Activated naive CD4-positive, alpha-beta T cell (primary cell): ENCODE measurements around the gene ENOX2.

Experiments
- DNase-seq, 4 experiments: peaks; one replicate each; lab custom pipeline; 2025; lab: John Stamatoyannopoulos, UW

ENOX2 gene

DNA sequence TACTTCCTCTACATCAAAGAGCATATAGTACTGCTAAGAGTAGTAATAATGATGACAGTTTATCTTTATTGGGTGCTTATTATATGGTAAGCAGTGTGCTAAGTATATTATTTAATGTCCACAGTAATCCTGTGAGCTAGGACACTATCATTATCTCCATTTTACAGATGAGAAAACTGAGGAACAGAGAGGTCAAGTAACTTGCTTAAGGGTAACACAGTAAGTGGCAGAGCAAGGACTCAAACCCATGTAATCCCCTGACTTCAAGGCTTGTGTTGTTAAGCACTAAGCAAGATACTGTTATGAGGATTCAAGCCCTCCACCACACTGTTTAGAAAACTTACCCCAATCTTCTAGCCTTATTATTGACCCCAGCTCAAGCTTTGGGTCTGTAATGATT, 202.4 kb downstream of the ENOX2 start:
- no peak for DNase-seq

- DNase-seq, result no peak
Measured at GRCh38 chrX:130699618-130700017, 203.4 kb downstream of the ENOX2 start.

DNA sequence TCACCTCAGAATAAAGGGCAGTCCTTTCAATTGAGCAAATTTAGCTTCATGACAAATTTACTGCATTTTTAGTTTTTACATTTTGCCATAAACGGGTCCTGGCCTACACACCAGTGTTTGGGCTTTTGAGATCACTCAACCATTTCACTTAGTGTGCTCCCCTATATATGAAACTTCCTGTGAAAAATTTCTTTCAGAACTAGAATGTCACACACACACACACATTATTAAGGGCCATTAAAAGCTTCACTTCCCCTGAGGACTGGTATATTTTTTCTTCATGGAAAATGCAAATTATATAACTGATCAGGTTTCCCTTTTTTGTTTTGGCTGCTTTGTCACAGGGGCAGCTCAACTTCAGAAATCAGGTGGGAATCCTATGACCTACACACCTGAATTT, 206.5 kb downstream of the ENOX2 start:
- no peak for DNase-seq

- no peak for DNase-seq
Measured at GRCh38 chrX:130695931-130696330, 207.1 kb downstream of the ENOX2 start.

GRCh38 chrX:130694983-130695382, 208.0 kb downstream of the ENOX2 start:
- no peak for DNase-seq

DNA sequence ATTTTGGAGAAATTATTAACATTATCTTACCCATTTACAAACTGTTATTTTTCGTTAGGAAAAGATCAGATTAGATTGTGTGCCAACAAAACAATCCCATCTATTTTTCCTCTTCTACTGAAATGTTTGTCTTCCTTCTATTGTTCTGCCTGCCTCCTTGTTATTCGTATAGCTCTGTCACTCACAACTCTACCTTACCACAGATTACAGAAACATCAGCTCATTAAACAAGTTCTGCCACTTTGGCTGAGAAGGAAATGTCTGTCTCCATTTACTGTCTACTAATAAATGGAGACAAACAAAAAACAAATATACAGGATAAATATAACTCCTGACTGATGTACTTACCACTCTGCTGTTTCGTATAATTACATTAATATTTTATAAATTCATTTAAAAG, 211.4 kb downstream of the ENOX2 start:
- DNase-seq, result no peak

GRCh38 chrX:130688360-130688759, 214.6 kb downstream of the ENOX2 start:
- DNase-seq, result no peak

- DNase-seq, result no peak
Measured at GRCh38 chrX:130682990-130683389, 220.0 kb downstream of the ENOX2 start.

GRCh38 chrX:130680164-130681035, 222.6 kb downstream of the ENOX2 start:
- DNase-seq, result no peak

DNA sequence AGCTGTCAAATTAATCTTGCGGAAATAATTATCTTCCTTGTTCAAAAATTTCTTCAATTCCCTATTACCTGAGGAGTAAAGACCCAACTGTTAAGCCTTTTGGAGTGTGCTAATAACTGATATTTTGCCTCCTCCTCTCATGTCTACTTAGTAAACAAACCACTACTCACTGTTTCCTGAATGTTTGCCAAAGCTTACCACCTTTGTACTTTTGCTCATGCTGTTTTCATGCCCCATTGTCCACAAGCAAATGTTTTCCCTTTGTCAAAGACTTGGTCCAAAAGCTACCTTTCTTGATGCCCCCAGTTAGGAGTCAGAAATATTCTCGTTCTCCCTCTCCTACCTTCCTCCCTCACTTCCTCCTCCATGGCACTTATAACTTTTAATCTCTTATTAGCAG, 226.1 kb downstream of the ENOX2 start:
- no peak for DNase-seq

GRCh38 chrX:130672214-130672613, 230.8 kb downstream of the ENOX2 start:
- DNase-seq, result no peak

GRCh38 chrX:130669233-130669632, 233.8 kb downstream of the ENOX2 start:
- DNase-seq, result no peak

DNA sequence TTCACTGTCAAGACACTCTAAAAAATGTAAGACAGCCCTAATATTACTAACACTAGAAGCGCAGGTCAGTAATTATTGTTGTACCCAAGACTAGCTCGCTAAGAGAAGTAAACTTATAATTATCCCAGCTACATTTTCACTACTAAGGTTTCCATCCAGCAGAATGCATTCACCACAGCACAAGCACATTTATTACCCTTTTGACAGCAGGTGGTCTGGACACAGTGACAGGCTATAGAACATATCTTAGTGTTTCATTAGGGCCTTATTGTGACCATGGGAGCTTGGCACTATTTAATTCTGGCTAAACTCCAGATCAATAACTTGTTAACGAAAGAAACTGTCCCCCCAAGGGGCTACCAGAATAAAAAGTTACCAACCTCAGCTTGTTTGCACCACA, 237.7 kb downstream of the ENOX2 start:
- DNase-seq, result no peak

DNA sequence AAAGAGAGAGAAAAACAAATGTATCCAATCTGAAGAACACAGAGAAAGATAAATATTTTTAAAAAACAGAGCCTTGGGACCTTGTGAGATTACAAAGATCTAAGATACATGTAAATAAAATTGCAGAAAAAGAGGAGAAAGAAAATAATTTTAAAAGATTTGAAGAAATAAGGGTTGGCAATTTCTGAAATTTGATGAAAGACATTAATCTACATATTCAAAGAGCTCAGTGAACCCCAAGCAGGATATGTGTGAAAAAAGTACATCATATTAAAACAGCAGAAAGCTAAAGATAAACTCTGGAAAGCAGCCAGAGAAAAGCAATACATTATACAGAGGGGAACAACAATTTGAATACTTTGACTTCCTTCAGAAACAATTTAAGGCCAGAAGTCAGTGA, 244.7 kb downstream of the ENOX2 start:
- no peak for DNase-seq

DNA sequence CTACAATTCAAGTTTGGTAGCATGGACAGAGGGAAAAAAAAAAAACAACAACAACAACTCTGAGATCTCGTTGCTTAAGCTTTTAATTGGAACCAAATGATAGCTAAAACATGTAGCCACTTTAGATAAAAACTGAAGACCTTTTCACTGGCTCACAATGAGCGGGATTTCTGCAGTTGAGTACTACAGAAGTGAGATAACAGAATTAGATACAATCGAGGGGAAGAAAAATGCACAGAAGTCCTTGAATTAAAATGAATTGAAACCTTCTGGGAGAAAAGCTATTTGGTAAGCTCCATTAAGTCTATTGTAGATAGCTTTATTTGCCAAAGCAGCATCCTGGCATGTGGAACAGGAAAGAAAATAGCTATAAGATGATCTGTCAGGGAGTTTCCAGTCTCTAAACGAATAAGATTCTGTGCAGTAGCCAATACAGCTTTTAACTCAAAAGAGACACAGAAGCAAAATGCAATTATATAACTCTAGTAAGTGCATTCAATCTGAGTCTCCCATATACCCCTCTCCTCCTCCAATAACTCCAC, 248.5 kb downstream of the ENOX2 start:
- DNase-seq, result no peak

GRCh38 chrX:130652824-130653578, 250.0 kb downstream of the ENOX2 start:
- no peak for DNase-seq

DNA sequence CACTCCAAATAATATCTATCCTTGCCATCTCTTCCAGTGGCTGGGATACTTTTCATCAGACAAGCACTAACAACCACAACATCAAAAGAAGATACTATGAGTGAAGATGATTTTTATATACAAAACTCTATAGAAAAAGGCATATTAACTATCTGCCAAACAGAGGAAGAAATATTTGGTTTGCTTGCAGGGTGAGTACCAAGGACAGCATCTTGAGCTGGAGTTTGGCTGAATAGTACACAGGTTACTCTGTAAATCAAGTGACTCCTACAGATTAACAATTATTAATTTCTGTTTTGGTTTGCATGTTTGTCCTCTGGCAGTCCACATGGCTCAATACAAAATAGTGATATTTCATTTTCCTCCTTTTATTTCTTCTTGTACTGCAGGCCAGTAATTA, 253.3 kb downstream of the ENOX2 start:
- no peak for DNase-seq

GRCh38 chrX:130647468-130647867, 255.5 kb downstream of the ENOX2 start:
- DNase-seq, result no peak

DNA sequence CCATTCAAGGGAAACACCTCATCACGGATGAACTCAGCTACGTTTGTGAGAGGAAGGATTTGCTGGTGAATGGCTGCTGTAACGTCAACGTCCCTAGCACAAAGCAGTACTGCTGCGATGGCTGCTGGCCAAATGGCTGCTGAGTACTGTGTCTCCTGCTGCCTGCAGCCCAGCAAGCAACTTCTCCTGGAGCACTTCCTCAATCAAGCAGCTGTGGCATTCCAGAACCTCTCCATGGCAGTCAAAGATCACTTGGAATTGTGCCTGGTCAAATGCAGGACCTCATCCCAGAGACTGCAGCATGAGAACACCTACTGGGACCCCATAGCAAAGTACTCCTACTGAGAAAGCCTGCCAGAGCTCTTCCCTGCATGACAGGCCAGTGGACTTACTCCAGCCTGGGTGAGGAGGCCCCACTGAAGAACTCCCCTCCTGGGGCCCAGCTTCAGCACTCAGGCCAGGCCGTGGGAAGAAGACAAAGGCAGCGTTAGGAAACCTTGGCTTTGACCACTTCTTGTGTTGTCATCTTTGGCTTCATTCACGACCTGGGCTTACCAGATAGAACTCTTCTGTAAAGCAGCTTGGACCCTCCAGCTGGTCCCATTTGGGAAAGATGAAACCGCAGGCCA, 256.9 kb downstream of the ENOX2 start:
- no peak for DNase-seq

- DNase-seq, result no peak
Measured at GRCh38 chrX:130637591-130637990, 265.4 kb downstream of the ENOX2 start.

DNA sequence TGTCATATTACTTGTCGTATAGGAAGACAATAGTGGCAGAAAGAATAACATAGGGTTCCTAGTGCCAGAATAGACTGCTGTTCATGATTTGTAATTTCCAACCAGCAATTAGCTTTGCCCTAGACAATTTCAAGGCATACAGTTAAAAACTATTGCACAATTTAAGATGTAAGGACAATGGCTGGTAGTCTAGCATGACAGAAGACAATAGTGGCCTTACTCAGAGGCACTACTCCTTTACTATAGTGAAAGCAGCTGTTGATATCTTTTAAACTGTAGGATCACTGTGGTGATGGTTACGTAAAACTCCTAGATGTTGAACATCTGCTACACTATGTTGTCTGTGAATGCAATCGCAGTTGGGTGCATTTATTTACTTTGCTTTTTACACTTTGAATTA, 266.7 kb downstream of the ENOX2 start:
- DNase-seq, result no peak

GRCh38 chrX:130631011-130631410, 272.0 kb downstream of the ENOX2 start:
- DNase-seq, result no peak

GRCh38 chrX:130628516-130628915, 274.5 kb downstream of the ENOX2 start:
- DNase-seq, result no peak
